HG02623 (cell line): ENCODE measurements around the gene SLC12A1.
A peak's percentile ranks its signal among the peaks of the same experiment; 100 is the strongest.
"Not testable (repeated sequence)": the region's sequence is repeated elsewhere in the genome, so short reads cannot be mapped to it uniquely, and the experiment has no call there.

ENCODE experiments used
- ATAC-seq: cut with Tn5 transposase; IDR thresholded peaks from one replicate; pipeline ENCODE4 v1.9.1; 2021; ENCODE audit warnings: moderate library complexity; ENCODE audit not compliant: unreplicated experiment

SLC12A1 gene

GRCh38 chr15:48306639-48307038, 100.5 kb downstream of the SLC12A1 start:
- no peak for ATAC-seq

GRCh38 chr15:48307586-48307985, 101.5 kb downstream of the SLC12A1 start:
- no peak for ATAC-seq

GRCh38 chr15:48309740-48310139, 103.6 kb downstream of the SLC12A1 start:
- no peak for ATAC-seq

- no peak for ATAC-seq
These were observed 107.1 kb downstream of the SLC12A1 start for GRCh38 chr15:48313216-48313615.

GRCh38 chr15:48315041-48315440, 108.9 kb downstream of the SLC12A1 start:
- no peak for ATAC-seq

GRCh38 chr15:48317221-48317620, 111.1 kb downstream of the SLC12A1 start:
- ATAC-seq, result no peak

GRCh38 chr15:48318131-48318530, 112.0 kb downstream of the SLC12A1 start:
- no peak for ATAC-seq

- ATAC-seq, result no peak
These were observed 117.2 kb downstream of the SLC12A1 start for GRCh38 chr15:48323294-48323693.

- ATAC-seq, result no peak
These were observed 118.8 kb downstream of the SLC12A1 start for GRCh38 chr15:48324949-48325348.

- no peak for ATAC-seq
These were observed 119.3 kb downstream of the SLC12A1 start for GRCh38 chr15:48325400-48325799.

GRCh38 chr15:48326180-48326579, 120.1 kb downstream of the SLC12A1 start:
- ATAC-seq, result not testable (repeated sequence)

- no peak for ATAC-seq
These were observed 124.1 kb downstream of the SLC12A1 start for GRCh38 chr15:48330105-48330785.

GRCh38 chr15:48330855-48331795, 125.0 kb downstream of the SLC12A1 start, which contains the start of gene DUT:
TSS of gene DUT (plus strand) at chr15:48331429. CDS start at chr15:48331516, 87 bp downstream.
- peak; percentile 90 for ATAC-seq

GRCh38 chr15:48331796-48332641, 125.9 kb downstream of the SLC12A1 start:
- peak; percentile 40 for ATAC-seq

GRCh38 chr15:48332642-48333034, 126.5 kb downstream of the SLC12A1 start:
- no peak for ATAC-seq

GRCh38 chr15:48333540-48333939, 127.4 kb downstream of the SLC12A1 start:
- no peak for ATAC-seq

GRCh38 chr15:48334260-48334659, 128.2 kb downstream of the SLC12A1 start:
- no peak for ATAC-seq

GRCh38 chr15:48336940-48337339, 130.8 kb downstream of the SLC12A1 start:
- ATAC-seq, result no peak

GRCh38 chr15:48337607-48338006, 131.5 kb downstream of the SLC12A1 start:
- ATAC-seq, result no peak

GRCh38 chr15:48340111-48340510, 134.0 kb downstream of the SLC12A1 start:
- ATAC-seq, result no peak

- ATAC-seq, result no peak
These were observed 137.8 kb downstream of the SLC12A1 start for GRCh38 chr15:48343865-48344264.
